ENCODE measurements around the gene TMEM45A. TPM values are rescaled to one million over a fixed set of nuclear protein-coding genes. Genes with fewer than 3 reads are reported as not detected.
A peak's percentile ranks its signal among the peaks of the same experiment; 100 is the strongest.
"Not testable (repeated sequence)": the region's sequence is repeated elsewhere in the genome, so short reads cannot be mapped to it uniquely, and the experiment has no call there.

TMEM45A gene
- total RNA-seq = under 1 TPM; 0.65 to 0.74 TPM

DNA sequence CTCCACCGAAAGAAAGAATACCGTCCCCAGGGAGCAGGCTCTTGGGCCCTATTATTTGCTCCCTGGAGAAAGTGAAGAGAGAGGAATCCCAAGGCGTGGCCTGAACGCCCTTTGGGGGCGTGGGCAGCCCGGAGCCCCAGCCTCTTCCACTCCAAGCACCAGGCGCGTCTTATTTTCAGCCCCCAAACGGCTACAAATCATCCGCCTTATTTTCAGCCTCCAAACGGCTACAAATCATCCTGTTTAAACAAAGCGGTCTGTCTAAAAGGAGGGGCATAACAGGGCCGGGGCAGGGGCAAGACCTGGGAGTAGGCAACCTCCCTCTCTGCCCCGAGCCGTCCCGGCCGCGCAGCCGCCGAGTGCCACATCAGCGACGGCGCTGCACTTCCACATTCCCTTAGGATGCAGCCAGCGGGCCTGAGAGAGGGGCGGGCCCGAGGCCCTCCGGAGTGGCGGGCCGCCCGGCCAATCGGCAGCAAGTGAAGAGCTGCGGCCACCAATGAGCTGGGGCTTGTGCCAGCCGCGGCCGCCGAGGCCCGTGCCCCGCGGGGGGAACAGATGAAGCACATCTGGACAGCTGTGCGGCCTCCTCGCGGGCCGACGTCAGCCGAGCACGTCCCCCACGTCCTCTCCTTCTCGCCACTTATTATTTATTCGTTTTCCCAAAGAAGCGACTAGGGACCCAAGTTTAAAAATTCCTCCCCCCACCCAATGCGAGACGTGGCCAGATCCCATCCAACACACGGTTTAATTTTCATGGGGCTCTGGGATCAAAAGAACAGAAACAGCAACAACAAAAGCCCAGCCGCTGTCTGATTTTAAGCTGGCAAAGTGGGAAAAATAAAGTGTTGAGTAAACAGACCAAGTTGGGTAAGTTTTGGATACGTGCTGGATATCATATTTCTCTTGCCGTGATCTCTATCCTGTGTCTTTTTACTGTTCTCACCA is at the start of gene TMEM45A:
Gene TMEM45A (plus strand): TSS at position 561 of the 948 bp plus-strand sequence. CDS start 62,593 bp downstream, outside the sequence.
- ChIA-PET POLR2A (interaction anchor here (1.0 kb wide), 1 partner anchor 156 kb away, joined by 3 read pairs; no protein-coding TSS in a partner anchor), CTCF (interaction anchor here (0.6 kb wide), 2 partner anchors 97 to 660 kb away, joined by 4 to 6 read pairs; no protein-coding TSS in a partner anchor)
- no peaks in the 10 kb centered on the region for H3K36me3 Mint-ChIP-seq
- H3K27me3 Mint-ChIP-seq = peaks cover 11% of the 10 kb centered on the region
- peak within 1 kb of the TSS; percentile 82 for H3K4me3 Mint-ChIP-seq
- H3K9me3 Mint-ChIP-seq = no peaks in the 10 kb centered on the region
- intact Hi-C loops (cut with micrococcal nuclease) = loop anchor here (1.0 to 10.0 kb wide), 3 partner anchors 91 to 160 kb away; partner anchors contain the start of genes LNP1, NIT2 and TOMM70
- H3K27ac Mint-ChIP-seq = no peak within 1 kb of the TSS
- peaks cover 9% of the 10 kb centered on the region for H3K4me1 Mint-ChIP-seq (ENCODE audit: low read depth)
- DNase-seq = peak; percentile 90

DNA sequence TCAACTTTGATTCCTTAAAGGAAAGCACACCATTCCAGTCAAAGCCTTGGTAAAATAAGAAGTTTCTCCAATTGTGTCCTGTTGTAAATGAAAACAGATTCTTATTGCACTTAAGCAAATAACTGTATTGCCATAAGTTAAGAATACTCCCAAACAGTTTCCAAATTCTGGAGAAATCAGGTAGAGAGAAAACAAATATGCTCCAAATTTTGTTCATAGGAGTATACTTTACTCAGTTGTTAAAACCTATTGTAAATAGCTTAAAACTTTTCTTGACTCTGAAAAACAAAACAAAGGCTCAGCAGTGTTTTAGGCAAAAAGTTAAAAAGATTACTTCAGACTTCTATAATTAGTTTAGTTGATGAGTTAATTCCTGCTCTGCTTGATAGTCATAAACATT is 48.7 kb upstream of the TMEM45A start:
- Mint-ChIP-seq H3K4me3 (no peak overlapping the region), H3K4me1 (ENCODE audit: low read depth) (peaks cover 8% of the 10 kb centered on the region), H3K9me3 (peaks cover 14% of the 10 kb centered on the region), H3K27me3 (no peaks in the 10 kb centered on the region), H3K27ac (no peak overlapping the region), H3K36me3 (peaks cover 5% of the 10 kb centered on the region)
- intact Hi-C loops (cut with micrococcal nuclease) = no loop called here
- DNase-seq = no peak
- CTCF ChIA-PET = no interaction called here
- POLR2A ChIA-PET = no interaction called here

DNA sequence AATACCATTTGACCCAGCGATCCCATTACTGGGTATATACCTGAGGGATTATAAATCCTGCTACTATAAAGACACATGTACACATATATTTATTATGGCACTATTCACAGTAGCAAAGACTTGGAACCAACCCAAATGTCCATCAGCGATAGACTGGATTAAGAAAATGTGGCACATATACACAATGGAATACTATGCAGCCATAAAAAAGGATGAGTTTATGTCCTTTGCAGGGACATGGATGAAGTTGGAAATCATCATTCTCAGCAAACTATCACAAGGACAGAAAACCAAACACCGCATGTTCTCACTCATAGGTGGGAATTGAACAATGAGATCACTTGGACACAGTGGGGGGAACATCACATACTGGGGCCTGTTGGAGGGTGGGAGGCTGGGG is 45.4 kb upstream of the TMEM45A start:
- intact Hi-C loops (cut with micrococcal nuclease); H3K4me3 Mint-ChIP-seq: not testable (repeated sequence)

DNA sequence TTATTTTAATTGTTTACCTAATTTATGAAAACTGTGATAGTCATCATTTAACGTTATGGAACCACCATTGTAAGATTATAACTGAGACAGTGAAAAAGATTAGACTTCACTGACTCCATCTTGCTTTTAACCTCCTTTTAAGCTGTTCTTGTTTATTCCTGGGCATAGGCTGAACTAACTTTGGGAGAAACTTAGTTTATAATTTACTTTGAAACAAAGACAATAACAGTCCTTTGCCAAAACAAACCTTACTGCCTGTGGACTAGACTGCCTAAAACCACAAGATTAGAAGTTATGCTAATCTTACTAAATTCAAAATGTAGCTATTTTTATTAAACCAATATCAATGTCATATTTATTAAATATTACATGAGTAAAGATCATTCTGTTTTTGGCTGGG is 44.3 kb upstream of the TMEM45A start:
- H3K27me3 Mint-ChIP-seq = no peaks in the 10 kb centered on the region
- intact Hi-C loops (cut with micrococcal nuclease) = no loop called here

More for the DNA sequence above, 45.4 kb upstream of the TMEM45A start:
- H3K9me3 Mint-ChIP-seq = peaks cover 14% of the 10 kb centered on the region
- POLR2A ChIA-PET; H3K4me1 Mint-ChIP-seq (ENCODE audit: low read depth); DNase-seq; H3K27me3 Mint-ChIP-seq; H3K27ac Mint-ChIP-seq; H3K36me3 Mint-ChIP-seq: not testable (repeated sequence)
- CTCF ChIA-PET = interaction anchor here (0.6 kb wide), 1 partner anchor 41 kb away, joined by 3 read pairs; no protein-coding TSS in a partner anchor

DNA sequence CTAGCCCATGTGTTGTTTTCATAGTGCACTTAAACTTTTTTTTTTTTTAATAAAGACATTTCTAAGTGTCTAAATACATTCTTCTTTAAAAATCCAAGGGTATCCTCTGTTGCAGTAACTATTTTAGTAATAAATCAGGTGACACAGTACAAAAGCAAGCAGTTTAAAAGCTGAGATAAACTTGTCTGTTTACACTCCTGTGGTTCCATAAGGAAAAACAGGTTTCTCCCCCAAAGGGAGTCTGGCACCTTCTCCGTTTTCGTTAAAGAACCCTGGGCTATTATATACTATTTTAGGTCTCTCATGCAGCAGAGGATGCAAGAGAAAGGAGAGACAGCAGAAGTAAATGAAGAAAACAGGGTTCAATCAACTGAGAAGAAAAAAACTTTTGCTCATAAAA is 43.2 kb upstream of the TMEM45A start:
- no peaks in the 10 kb centered on the region for H3K36me3 Mint-ChIP-seq
- no peaks in the 10 kb centered on the region for H3K27me3 Mint-ChIP-seq
- intact Hi-C loops (cut with micrococcal nuclease) = no loop called here
- no peak for DNase-seq
- ChIA-PET CTCF (interaction anchor here (1.4 to 1.8 kb wide), 2 partner anchors 13 to 141 kb away, joined by 4 to 5 read pairs; no protein-coding TSS in a partner anchor), POLR2A (no interaction called here)
- H3K9me3 Mint-ChIP-seq = peaks cover 11% of the 10 kb centered on the region
- H3K4me3 Mint-ChIP-seq = no peak overlapping the region
- no peaks in the 10 kb centered on the region for H3K4me1 Mint-ChIP-seq (ENCODE audit: low read depth)
- H3K27ac Mint-ChIP-seq = no peak overlapping the region

More for the DNA sequence above, 44.3 kb upstream of the TMEM45A start:
- CTCF ChIA-PET = interaction anchor here (1.4 to 1.8 kb wide), 2 partner anchors 15 to 142 kb away, joined by 4 to 5 read pairs; no protein-coding TSS in a partner anchor
- H3K4me1 Mint-ChIP-seq (ENCODE audit: low read depth) = no peaks in the 10 kb centered on the region
- POLR2A ChIA-PET = interaction anchor here (0.7 kb wide), 1 partner anchor 324 kb away, joined by 4 read pairs; no protein-coding TSS in a partner anchor
- peaks cover 2% of the 10 kb centered on the region for H3K36me3 Mint-ChIP-seq
- no peak for DNase-seq
- H3K4me3 Mint-ChIP-seq = no peak overlapping the region
- no peak overlapping the region for H3K27ac Mint-ChIP-seq
- peaks cover 14% of the 10 kb centered on the region for H3K9me3 Mint-ChIP-seq

GRCh38 chr3:100454677-100455076 is 37.7 kb upstream of the TMEM45A start:
- Mint-ChIP-seq H3K9me3 (no peaks in the 10 kb centered on the region), H3K27me3 (no peaks in the 10 kb centered on the region), H3K27ac (no peak overlapping the region), H3K4me3 (no peak overlapping the region), H3K4me1 (ENCODE audit: low read depth) (no peaks in the 10 kb centered on the region), H3K36me3 (no peaks in the 10 kb centered on the region)
- CTCF ChIA-PET = no interaction called here
- DNase-seq = no peak
- POLR2A ChIA-PET = no interaction called here
- intact Hi-C loops (cut with micrococcal nuclease) = no loop called here

GRCh38 chr3:100455841-100456550 is 36.4 kb upstream of the TMEM45A start:
- DNase-seq = no peak
- H3K36me3 Mint-ChIP-seq = no peaks in the 10 kb centered on the region
- no peaks in the 10 kb centered on the region for H3K27me3 Mint-ChIP-seq
- H3K27ac Mint-ChIP-seq = no peak overlapping the region
- H3K4me3 Mint-ChIP-seq = no peak overlapping the region
- intact Hi-C loops (cut with micrococcal nuclease) = no loop called here
- ChIA-PET CTCF (interaction anchor here (1.4 kb wide), 1 partner anchor 19 kb away, joined by 3 read pairs; no protein-coding TSS in a partner anchor), POLR2A (no interaction called here)
- no peaks in the 10 kb centered on the region for H3K9me3 Mint-ChIP-seq
- H3K4me1 Mint-ChIP-seq (ENCODE audit: low read depth) = no peaks in the 10 kb centered on the region

GRCh38 chr3:100456745-100457144 is 35.7 kb upstream of the TMEM45A start:
- H3K4me3 Mint-ChIP-seq = no peak overlapping the region
- ChIA-PET CTCF (interaction anchor here (1.4 kb wide), 1 partner anchor 19 kb away, joined by 3 read pairs; no protein-coding TSS in a partner anchor), POLR2A (no interaction called here)
- H3K9me3 Mint-ChIP-seq = no peaks in the 10 kb centered on the region
- H3K27ac Mint-ChIP-seq = no peak overlapping the region
- H3K36me3 Mint-ChIP-seq = no peaks in the 10 kb centered on the region
- no peaks in the 10 kb centered on the region for H3K4me1 Mint-ChIP-seq (ENCODE audit: low read depth)
- intact Hi-C loops (cut with micrococcal nuclease) = no loop called here
- H3K27me3 Mint-ChIP-seq = no peaks in the 10 kb centered on the region
- no peak for DNase-seq

DNA sequence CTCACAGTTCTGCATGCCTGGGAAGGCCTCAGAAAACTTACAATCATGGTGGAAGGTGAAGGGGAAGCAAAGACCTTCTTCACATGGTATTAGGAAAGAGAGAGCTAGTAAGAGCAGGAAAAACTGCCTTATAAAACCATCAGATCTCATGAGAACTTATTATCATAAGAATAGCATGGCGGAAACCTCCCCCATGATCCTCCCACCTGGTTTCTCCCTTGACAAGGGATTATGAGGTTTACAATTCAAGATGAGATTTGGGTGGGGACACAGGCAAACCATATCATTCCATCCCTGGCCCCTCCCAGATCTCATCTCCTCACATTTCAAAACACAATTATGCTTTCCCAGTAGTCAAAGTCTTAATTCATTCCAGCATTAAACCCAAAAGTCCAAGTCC is 34.6 kb upstream of the TMEM45A start:
- Mint-ChIP-seq H3K4me1 (ENCODE audit: low read depth) (no peaks in the 10 kb centered on the region), H3K27me3 (no peaks in the 10 kb centered on the region), H3K4me3 (no peak overlapping the region), H3K9me3 (no peaks in the 10 kb centered on the region), H3K27ac (no peak overlapping the region), H3K36me3 (no peaks in the 10 kb centered on the region)
- DNase-seq = no peak
- CTCF ChIA-PET = no interaction called here
- intact Hi-C loops (cut with micrococcal nuclease) = no loop called here
- POLR2A ChIA-PET = no interaction called here

DNA sequence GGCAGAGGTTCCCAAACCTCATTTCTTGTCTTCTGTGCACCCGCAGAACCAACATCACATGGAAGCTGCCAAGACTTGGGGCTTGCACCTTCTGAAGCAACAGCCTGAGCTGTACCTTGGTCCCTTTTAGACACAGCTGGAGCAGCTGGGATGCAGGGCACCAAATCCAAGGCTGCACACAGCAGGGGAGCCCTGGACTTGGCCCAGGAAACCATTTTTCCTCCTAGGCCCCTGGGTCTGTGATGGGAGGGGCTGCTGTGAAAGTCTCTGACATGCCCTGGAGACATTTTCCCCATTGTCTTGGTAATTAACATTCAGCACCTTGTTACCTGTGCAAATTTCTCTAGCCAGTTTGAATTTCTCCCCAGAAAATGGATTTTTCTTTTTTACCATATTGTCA is 33.6 kb upstream of the TMEM45A start:
- no peaks in the 10 kb centered on the region for H3K36me3 Mint-ChIP-seq
- POLR2A ChIA-PET = no interaction called here
- CTCF ChIA-PET = no interaction called here

DNA sequence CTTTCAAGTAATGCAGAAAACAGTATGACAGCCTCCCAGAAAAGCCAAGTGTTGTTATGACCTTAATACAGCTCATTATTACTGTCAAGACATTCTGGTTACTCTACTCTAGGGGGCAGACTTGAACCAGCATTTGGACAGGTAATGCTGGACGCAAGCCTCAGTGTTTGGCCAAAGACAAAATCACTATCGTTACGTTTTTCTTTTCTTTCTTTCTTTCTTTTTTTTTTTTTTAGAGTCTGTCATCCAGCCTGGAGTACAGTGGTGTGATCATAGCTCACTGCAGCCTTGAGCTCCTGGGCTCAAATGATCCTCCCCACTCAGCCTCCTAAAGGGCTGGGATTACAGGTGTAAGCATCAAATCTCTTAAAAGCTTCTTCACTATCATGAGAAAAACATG is 29.4 kb upstream of the TMEM45A start:
- no peaks in the 10 kb centered on the region for H3K36me3 Mint-ChIP-seq
- intact Hi-C loops (cut with micrococcal nuclease) = loop anchor here (1.0 to 10.0 kb wide), 7 partner anchors 61 to 1179 kb away; partner anchors contain the start of genes LNP1, TFG and TOMM70
- peak; percentile 14 for DNase-seq
- peaks cover 7% of the 10 kb centered on the region for H3K4me1 Mint-ChIP-seq (ENCODE audit: low read depth)
- H3K9me3 Mint-ChIP-seq = peaks cover 5% of the 10 kb centered on the region
- H3K4me3 Mint-ChIP-seq = no peak overlapping the region
- H3K27me3 Mint-ChIP-seq = no peaks in the 10 kb centered on the region
- POLR2A ChIA-PET = interaction anchor here (0.6 kb wide), 1 partner anchor 144 kb away, joined by 3 read pairs; no protein-coding TSS in a partner anchor
- CTCF ChIA-PET = interaction anchor here (0.5 to 8.1 kb wide), 33 partner anchors 10 to 919 kb away, joined by 3 to 113 read pairs (median 3); partner anchors contain the start of genes LNP1 and TOMM70
- no peak overlapping the region for H3K27ac Mint-ChIP-seq

More for the DNA sequence above, 33.6 kb upstream of the TMEM45A start:
- Mint-ChIP-seq H3K27me3 (no peaks in the 10 kb centered on the region), H3K9me3 (no peaks in the 10 kb centered on the region), H3K4me1 (ENCODE audit: low read depth) (no peaks in the 10 kb centered on the region), H3K4me3 (no peak overlapping the region), H3K27ac (no peak overlapping the region)
- intact Hi-C loops (cut with micrococcal nuclease) = no loop called here
- no peak for DNase-seq
